IPS DF 4.7 (cell line): Measurements from ENCODE around the gene SF3B4.
"Not testable (repeated sequence)": the region's sequence is repeated elsewhere in the genome, so short reads cannot be mapped to it uniquely, and the experiment has no call there.

Source experiments
- DNase-seq: peaks from one replicate; pipeline ENCODE4 v3.0.0-alpha.2; 2013; ENCODE audit warnings: low spot score; ENCODE audit errors: extremely low read depth

SF3B4 gene

DNA sequence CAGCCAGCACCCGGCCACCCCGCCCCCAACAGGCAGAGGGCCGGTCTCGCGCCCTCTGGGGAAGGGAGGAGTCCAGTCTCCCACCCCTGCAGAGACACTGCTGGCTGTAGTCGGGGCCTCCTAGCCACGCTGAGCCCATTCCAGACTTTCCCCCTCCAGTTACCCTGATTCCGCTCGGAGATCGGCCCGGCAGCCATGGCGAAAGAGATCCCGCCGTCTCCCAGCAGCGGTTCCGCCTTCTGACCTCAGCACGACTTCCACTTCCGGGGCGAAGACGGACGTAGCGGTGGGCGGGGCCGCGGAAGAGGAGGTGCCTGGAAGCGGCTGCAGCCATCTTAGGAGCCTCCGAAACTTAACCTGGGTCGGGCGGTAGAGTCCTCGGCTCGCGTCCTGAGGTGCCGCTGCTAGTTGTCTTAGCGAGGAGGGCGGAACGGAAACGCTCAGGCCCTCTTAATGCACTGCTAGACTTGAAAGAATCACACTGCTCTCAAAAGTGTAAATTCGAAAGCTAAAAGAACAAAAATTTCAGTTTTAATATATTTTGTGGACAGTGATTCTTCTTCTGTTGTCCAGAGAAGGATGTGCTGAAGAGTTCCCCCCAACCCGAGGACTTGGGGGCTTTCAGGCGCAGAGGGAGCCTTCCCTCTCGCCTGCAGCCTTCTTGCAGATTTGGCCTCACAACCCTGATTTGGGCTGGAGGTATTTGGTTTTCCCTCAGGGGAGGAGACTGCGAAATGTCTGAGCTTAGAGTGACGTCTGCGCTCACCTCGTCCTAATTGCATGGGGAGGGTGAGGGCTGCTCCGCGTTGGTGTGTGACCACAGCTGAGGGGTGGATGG lies at the start of gene SF3B4:
SF3B4 (minus strand) TSS at position 241 of the 838 bp plus-strand sequence; CDS start at position 197, 44 bp downstream.
- DNase-seq: no peak

DNA sequence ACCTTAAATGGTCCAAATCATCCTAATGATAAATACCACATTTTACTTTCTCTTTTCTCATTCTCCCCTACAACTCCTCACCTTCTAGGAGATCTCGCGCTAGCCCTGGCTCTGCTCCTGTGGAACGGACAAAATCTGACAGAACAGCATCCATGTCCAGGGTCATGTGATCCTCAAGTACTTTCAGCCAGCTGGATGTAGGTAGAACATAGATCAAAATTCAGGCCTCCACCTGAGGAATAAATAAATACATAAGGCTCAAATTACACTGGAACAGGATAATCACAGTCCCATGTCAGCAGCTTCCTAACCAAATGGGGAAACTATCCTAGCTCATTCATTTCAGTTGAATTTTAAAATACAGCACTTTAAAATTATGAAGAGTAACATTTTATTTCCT lies 49.7 kb upstream of the SF3B4 start:
- DNase-seq: no peak

DNA sequence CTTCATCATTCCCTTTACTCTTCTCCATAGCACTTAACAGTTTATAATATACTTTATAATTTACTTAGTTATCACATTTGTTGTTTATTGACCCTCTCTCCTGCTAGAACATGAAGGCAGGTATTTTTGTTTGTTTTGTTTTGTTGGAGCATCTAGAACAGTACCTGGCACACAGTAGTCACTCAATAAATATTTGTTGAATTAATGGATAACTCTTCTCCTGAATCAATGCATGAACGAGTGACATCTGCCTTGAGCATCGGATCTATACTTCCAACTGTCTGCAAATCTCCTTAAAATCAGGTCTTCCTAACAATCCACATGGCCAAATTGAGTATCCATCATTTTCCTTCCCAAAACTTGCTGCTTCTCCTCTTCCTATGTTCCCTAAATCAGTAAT lies 44.9 kb upstream of the SF3B4 start:
- no peak for DNase-seq

GRCh38 chr1:149967646-149968045 lies 40.0 kb upstream of the SF3B4 start:
- no peak for DNase-seq

- no peak for DNase-seq
These were observed 39.4 kb upstream of the SF3B4 start for GRCh38 chr1:149967041-149967440.

- DNase-seq: no peak
These were observed 38.8 kb upstream of the SF3B4 start for GRCh38 chr1:149966405-149966804.

GRCh38 chr1:149965440-149965839 lies 37.8 kb upstream of the SF3B4 start:
- no peak for DNase-seq

DNA sequence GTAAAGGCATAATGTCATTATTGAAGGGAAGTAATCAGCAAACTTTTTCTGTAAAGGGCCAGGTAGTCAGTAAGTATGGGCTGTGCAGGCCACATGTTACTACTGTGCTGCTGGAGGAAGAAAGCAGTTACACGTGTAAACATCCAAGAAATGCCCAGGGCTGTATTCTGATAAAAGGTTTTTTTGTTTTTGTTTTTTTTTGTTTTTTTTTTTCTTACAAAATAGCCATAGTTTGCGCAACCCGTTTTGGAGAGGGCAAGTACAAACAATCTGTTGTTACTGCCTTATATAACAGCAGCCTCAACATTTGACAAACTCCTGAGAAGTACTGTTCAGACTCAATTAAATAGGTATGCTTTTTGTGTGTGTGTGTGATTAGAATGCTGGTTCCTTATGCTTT lies 35.8 kb upstream of the SF3B4 start:
- DNase-seq: no peak

- DNase-seq: no peak
These were observed 35.1 kb upstream of the SF3B4 start for GRCh38 chr1:149962736-149963135.

GRCh38 chr1:149962039-149962647 lies 34.5 kb upstream of the SF3B4 start:
- no peak for DNase-seq

DNA sequence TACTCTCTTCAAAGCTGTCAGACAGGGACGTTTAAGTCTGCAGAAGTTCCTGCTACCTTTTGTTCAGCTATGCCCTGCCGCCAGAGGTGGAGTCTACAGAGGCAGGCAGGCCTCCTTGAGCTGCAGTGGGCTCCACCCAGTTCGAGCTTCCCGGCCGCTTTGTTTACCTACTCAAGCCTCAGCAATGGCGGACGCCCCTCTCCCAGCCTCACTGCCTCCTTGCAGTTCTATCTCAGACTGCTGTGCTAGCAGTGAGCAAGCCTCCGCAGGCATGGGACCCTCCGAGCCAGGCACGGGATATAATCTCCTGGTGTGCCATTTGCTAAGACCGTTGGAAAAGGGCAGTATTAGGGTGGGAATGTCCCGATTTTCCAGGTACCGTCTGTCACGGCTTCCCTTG lies 29.9 kb upstream of the SF3B4 start:
- not testable (repeated sequence) for DNase-seq

GRCh38 chr1:149949911-149950310 lies 22.3 kb upstream of the SF3B4 start:
- no peak for DNase-seq

GRCh38 chr1:149945206-149945605 lies 17.6 kb upstream of the SF3B4 start:
- DNase-seq: no peak

GRCh38 chr1:149942885-149943284 lies 15.3 kb upstream of the SF3B4 start:
- no peak for DNase-seq

DNA sequence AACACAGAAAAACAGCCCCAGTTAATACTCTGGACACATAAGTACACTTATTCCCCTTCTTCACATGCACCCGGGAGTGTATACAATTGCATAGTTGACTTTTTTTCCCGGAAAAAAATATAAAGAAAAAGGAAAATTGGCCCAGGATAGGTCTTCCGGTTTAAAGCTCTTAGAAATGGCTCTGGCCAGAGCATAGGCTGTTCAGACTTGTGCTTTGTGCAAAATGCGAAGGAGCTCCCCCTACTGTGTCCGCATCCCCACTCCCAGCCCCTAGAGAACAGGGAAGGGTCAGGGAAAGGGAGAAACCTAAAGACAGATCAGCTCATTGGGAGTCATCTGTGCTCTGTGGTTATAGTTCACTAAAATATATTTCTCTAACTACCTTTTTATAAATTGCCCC lies 14.6 kb upstream of the SF3B4 start:
- DNase-seq: no peak

- no peak for DNase-seq
These were observed 12.8 kb upstream of the SF3B4 start for GRCh38 chr1:149940427-149940826.

DNA sequence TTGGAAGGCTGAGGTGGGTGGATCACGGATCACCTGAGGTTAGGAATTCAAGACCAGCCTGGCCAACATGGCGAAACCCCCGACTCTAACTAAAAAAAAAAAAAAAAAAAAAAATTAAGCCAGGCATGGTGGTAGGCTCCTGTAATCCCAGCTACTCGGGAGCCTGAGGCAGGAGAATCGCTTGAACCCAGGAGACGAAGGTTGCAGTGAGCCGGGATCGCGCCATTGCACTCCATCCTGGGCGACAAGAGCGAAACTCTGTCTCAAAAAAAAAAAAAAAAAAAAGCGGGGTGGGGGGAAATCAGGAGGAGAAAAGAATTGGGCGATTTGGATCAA lies 11.0 kb upstream of the SF3B4 start:
- DNase-seq: not testable (repeated sequence)

- DNase-seq: no peak
These were observed 10.2 kb upstream of the SF3B4 start for GRCh38 chr1:149937759-149938158.

DNA sequence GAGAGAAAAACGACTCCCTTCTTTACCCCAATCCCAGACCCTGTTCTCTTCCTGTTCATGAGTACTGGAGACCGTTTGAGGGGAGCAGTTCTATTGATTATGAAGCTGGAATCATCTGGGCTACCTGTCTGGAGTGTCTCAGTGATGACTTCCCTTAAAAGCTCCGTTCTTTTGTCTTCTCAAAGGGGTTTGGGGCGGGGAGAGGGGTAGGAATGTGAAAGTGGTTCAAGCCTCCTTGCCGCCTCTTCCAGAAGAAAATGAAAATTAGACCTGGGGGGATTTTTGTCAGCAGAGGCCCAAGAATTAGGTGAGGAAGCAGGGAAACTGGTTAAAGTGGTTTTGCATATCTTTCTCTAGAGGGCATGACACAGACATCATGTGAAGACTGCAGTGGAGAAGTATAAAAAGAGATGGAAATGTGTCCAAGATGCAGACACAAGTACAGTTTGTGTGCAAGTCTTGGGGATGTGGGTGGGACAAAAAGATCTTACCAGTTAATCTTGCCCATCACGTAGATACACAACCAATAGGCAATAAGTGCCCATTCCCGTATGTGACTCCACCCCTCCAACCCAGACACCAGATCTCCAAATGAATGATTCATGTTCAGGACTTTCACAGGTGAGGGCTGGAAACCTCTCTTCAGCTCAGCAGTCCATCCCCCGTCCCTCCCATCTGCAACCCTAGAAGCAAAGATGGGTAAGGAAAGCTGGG lies 9.5 kb upstream of the SF3B4 start:
- no peak for DNase-seq

GRCh38 chr1:149936170-149936991 lies 8.8 kb upstream of the SF3B4 start, which contains the start of gene MTMR11:
MTMR11 (minus strand) TSS chr1:149936879; CDS start chr1:149936647, 232 bp downstream.
- no peak for DNase-seq

DNA sequence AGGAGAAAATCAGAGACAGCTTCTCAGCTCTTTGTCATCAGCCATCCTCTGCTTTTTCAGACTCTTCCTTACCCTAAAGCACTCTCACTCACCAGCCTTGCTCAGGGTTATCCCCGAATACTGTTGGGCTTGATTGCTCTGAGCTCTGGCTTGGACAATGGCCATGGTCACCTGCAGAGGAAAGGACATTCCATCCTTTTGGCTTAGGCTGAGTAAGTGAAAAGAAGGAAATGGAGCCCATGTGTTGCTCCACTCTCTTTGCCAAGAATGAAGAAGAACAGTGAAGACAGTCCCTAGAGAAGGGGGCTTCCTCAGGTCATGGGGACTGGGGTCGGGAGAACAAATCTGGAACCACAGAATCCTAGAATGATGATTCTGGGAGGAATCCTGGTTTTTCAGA lies 6.8 kb upstream of the SF3B4 start:
- no peak for DNase-seq
